ENCODE results near the gene TMOD2. TPM values are rescaled to one million over a fixed set of nuclear protein-coding genes. Genes with fewer than 3 reads are reported as not detected.

Gene TMOD2
- total RNA-seq, 2 experiments from 2014 or later: 10.9 to 12.8 TPM

DNA sequence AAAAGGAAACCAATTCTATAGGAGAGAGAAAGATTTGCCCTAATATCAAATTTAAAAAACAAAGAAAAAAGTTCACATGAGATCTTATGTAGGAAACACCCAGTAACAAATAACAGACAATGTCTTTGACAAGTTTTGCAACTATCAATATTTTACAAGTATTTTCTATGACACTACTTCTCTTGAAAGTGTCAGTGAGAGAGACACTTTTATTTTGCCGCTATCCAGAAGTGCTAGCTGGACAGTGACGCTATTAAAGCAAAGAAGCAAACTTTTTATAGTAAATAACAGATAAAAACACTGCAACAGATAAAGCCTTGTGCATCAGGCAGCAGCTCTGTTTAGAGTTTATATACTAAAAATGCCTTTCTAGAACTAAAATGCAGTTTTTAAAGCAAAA lies 27.2 kb upstream of the TMOD2 start:
- ChIA-PET POLR2A (no interaction called here), CTCF (no interaction called here)
- Mint-ChIP-seq H3K9me3 (no peaks in the 10 kb centered on the region), H3K27me3 (no peaks in the 10 kb centered on the region), H3K4me3 (no peak overlapping the region), H3K27ac (no peak overlapping the region), H3K4me1 (peaks cover 27% of the 10 kb centered on the region), H3K36me3 (ENCODE audit: low read depth) (peaks cover 34% of the 10 kb centered on the region)
- DNase-seq: no peak

DNA sequence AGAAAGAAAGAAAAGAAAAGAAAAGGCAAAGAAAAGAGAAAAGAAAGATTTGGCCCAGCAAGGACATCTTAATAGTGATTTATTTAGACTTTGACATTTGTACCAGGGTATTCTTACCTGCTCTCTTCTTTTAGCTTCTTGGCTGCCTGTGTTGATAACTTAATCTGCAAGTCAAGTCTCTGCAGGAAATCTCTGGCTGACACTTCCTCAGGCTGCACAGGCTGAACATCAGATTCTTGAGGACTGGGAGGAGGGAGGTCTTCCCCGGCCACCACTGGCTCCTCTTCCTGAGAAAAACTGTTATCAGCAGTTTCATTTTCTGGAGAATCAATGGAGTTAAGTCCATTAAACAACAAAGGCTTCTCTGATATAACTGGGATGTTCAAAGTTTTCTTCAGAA lies 26.7 kb upstream of the TMOD2 start:
- POLR2A ChIA-PET: no interaction called here
- Mint-ChIP-seq H3K27me3 (no peaks in the 10 kb centered on the region), H3K4me1 (peaks cover 27% of the 10 kb centered on the region)

DNA sequence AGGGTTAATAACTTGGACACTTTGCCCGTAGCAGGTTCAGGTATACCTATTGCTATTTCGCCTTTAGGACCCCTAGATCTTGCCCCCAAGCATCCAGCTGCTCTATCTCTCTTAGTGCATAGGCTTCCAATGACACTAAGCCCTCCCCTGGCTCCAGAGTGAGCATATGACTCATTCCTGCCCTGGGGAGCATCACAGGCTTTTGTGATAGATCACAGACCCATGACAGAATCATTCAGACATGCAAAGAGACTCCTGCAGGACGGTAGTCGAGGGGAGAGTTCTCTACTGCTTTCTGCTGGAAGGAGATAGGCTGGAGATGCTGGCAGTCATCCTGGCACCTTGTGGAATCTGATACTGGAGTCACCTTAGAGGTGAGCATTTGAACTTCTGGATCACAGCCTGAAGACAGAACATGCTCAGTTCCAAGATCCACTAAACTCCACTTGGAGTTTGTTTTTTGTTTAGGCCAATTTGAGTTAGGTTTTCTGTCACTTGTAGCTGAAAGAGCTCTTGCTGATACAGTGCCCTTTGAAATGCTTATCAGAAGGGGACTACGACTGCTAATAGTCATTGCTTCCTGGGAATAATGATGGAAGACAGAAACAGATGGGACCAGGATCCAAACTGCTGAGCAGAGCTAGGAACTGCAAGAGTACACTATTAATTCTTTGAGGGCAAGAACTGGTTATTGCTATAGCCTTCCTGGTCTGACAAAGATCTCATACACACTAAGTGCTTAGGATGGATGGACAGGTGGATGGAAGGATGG lies 24.9 kb upstream of the TMOD2 start:
- H3K27me3 Mint-ChIP-seq: no peaks in the 10 kb centered on the region
- peak overlapping the region; percentile 20 for H3K27ac Mint-ChIP-seq
- ChIA-PET CTCF (interaction anchor here (1.2 kb wide), 1 partner anchor 11 kb away, joined by 3 read pairs; the partner anchor contains the start of gene LYSMD2), POLR2A (no interaction called here)
- H3K36me3 Mint-ChIP-seq (ENCODE audit: low read depth): peaks cover 30% of the 10 kb centered on the region
- H3K4me1 Mint-ChIP-seq: peaks cover 41% of the 10 kb centered on the region
- H3K9me3 Mint-ChIP-seq: no peaks in the 10 kb centered on the region
- no peak for DNase-seq
- H3K4me3 Mint-ChIP-seq: no peak overlapping the region

More for the DNA sequence above, 26.7 kb upstream of the TMOD2 start:
- CTCF ChIA-PET: no interaction called here
- H3K4me3 Mint-ChIP-seq: no peak overlapping the region
- no peak for DNase-seq
- no peak overlapping the region for H3K27ac Mint-ChIP-seq
- no peaks in the 10 kb centered on the region for H3K9me3 Mint-ChIP-seq
- peaks cover 34% of the 10 kb centered on the region for H3K36me3 Mint-ChIP-seq (ENCODE audit: low read depth)

DNA sequence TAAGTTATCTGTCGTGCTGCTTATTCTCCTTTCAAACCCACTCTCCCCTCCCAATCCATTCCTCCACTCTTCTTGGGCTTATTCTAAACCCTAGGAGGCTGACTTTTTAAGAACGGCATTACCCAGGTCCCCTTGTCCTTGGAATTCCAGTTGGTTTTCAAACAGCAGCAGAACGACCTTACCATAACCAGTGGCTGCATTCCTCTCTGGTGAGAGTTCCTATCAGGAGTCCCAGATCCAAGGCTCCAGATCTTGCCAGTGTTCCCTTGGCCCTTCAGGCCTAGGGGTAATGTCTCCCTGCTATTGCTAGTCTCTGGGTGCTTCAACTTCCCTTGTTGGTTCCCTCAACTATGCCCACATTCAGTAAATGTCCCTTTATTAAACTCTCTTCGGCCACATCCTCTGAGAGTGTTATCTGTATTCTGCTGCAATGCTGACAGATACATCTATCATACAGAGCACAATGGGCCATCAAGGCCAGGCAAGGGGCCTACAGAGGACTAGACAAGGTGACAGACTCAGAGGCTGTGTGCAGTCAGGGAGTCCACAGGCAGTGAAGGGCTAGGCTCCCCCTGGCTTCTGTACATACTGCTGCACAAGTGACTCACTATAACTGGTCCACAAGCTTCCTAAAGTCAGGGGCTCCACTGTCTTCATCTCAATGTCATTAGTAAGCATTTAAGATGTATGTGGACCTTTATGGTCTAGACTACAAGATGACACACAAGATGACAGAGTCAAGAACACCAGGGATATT lies 24.1 kb upstream of the TMOD2 start:
- Mint-ChIP-seq H3K27ac (no peak overlapping the region), H3K36me3 (ENCODE audit: low read depth) (peaks cover 23% of the 10 kb centered on the region), H3K4me1 (peaks cover 46% of the 10 kb centered on the region), H3K9me3 (no peaks in the 10 kb centered on the region), H3K4me3 (no peak overlapping the region), H3K27me3 (no peaks in the 10 kb centered on the region)
- POLR2A ChIA-PET: no interaction called here
- no peak for DNase-seq
- CTCF ChIA-PET: no interaction called here

DNA sequence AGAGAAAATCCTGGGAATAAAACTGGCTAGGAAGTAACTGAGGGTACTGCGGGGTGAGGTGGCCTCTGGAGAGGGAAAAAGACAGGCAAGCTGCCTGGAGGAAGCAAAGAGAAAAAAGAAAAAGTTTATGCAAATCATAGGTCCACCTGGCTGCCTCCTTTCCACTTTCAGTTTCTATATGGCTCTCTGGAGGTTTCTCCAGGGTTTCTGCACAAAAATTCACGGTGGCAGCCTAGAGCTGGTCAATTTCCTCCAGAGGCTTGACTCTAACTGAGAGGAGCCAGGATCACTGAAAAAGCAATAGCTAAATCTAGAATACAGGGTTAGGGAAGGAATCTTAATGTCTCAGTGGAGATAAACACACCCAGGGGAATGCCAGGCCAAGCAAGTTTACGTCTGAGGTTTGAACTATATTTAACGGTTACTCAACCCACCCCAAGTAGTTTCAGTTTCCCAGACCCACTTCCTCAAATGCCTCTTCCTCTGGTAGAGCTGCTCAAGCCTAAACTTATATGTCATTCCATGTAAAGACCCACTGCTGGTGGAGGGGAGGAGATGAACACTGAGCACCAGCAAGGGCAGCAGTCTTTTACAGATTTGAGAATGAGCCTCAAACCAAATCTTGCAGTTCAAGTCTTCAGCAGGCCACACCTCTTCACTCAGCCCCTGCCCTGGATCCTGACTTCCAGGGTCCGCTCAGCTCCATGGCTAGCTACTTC lies 19.7 kb upstream of the TMOD2 start:
- Mint-ChIP-seq H3K4me1 (peaks cover 72% of the 10 kb centered on the region), H3K9me3 (no peaks in the 10 kb centered on the region), H3K36me3 (ENCODE audit: low read depth) (peaks cover 29% of the 10 kb centered on the region), H3K27me3 (no peaks in the 10 kb centered on the region), H3K4me3 (peak overlapping the region; percentile 76), H3K27ac (peak overlapping the region; percentile 95)
- ChIA-PET CTCF (interaction anchor here (0.5 to 1.2 kb wide), 2 partner anchors 25 to 84 kb away, joined by 3 read pairs; no protein-coding TSS in a partner anchor), POLR2A (no interaction called here)
- peak; percentile 53 for DNase-seq

DNA sequence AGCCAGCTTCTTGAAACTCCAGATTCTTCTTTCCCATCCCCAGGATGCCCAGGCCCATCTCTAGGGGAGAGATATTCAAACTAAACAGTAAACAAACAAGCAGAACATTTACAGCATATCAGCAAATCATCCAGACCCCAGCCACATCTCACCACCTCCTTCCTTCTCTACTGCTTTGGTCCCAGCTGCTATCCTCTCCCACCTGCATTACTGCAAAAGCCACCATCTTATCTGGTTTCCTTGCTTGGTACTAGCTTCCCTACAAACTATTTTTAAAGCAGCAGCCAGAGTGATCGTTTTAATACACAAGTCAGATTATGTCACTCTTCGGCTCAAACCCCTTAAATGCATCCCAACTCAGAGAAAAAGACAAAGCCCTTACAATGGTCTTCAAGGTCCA lies 18.8 kb upstream of the TMOD2 start:
- ChIA-PET POLR2A (interaction anchor here (0.6 kb wide), 1 partner anchor 116 kb away, joined by 3 read pairs; no protein-coding TSS in a partner anchor), CTCF (no interaction called here)
- Mint-ChIP-seq H3K27me3 (no peaks in the 10 kb centered on the region), H3K4me1 (peaks cover 67% of the 10 kb centered on the region), H3K9me3 (no peaks in the 10 kb centered on the region), H3K4me3 (peak overlapping the region; percentile 1), H3K27ac (peak overlapping the region; percentile 95), H3K36me3 (ENCODE audit: low read depth) (peaks cover 28% of the 10 kb centered on the region)
- no peak for DNase-seq

DNA sequence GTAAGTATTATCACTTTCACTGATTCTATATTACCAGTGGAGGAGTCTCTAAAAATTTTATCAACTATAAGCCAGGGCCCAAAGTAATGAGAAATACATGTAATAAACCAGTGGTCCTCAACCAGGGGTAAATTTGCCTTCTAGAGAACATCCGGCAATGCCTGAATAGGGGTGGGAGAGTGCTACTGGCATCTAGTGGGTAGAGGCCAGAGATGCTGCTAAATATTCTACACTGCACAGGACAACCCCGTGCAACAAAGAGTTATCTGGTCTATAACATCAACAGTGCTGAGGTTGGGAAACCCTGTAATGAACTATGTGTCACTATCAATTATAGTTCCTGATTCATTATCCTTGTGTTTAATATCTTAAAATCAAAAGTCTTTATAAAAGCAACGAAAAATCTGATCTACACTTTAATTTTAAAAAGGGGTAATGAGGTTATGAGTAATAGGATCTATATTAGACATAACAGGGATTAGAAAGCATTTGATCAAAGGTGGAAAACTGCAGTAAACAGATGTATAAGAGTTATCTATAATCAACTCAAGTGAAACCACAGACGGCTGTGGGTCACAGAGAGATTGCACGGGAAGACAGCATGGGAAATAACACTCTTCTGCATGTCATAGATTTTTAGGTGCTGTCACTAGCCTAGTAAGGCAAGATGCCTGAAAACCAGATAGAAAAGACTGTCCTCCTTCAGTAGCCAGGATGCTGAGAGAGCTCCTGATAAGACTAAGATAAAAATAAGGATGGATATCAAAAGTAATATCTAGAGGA lies 16.0 kb upstream of the TMOD2 start:
- Mint-ChIP-seq H3K36me3 (ENCODE audit: low read depth) (peaks cover 27% of the 10 kb centered on the region), H3K27ac (peak overlapping the region; percentile 89), H3K4me1 (peaks cover 74% of the 10 kb centered on the region), H3K4me3 (peak overlapping the region; percentile 88), H3K9me3 (no peaks in the 10 kb centered on the region), H3K27me3 (no peaks in the 10 kb centered on the region)
- DNase-seq: peak; percentile 43
- POLR2A ChIA-PET: interaction anchor here (0.6 kb wide), 1 partner anchor 35 kb away, joined by 3 read pairs; no protein-coding TSS in a partner anchor
- CTCF ChIA-PET: interaction anchor here (1.0 to 2.0 kb wide), 4 partner anchors 12 to 113 kb away, joined by 3 to 8 read pairs (median 4); partner anchors contain the start of genes DMXL2 and TMOD2

DNA sequence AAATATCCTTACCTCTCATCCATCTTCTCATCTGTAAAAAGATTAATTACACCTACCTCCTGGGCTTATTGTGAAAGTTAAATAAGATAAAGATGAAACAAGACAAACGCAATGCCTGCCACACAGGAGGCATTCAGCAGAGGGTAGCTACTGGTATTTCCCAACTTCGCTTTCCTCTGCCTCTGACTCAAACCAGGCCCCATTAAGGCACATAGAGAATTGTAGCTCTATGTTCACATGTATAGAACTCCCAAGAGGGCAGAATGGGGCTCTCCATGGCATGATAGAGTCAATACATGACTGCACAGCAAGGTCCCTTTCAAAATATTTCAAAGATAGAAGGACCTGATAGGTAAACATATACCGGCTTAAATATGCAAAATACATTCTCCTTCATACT lies 15.3 kb upstream of the TMOD2 start:
- DNase-seq: no peak

DNA sequence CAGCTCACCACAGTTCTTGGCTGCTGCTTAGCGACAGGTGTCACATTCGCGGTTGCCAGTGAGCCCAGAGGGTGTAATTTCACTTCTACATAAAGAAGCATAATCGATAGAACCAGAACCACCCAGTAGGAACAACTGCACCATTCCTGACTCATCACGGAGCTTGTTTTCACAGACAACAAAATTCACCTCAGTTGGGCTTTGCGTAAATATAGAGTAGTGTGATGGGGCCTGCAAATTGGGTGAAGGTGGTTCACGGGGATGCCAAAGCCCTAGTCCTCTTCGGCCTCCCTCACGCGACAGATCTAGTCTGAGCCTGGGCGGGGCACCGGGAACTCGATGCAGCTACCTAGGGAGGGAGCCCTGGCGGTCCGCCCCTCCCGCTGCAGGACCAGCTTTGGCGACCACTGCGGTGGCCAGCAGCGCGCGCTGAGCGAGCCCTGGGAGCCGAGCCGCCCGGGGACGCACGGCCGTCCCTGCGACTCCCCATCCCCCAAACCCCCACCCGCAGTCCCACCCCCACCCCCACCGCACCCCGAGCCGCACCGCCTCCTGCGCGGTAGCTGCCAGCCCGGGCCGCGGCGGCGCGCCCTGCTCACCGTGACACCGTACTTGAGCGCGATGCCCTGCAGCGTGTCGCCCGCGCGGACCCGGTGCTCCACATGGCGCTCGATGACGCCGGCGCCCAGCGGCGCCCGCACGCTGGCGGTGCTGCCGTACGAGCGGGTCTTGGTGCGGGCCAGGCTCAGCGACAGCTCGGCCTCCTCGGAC lies 14.5 kb upstream of the TMOD2 start:
- ChIA-PET POLR2A (interaction anchor here (1.0 kb wide), 1 partner anchor 20 kb away, joined by 4 read pairs; no protein-coding TSS in a partner anchor), CTCF (interaction anchor here (0.6 to 2.0 kb wide), 10 partner anchors 8 to 503 kb away, joined by 3 to 8 read pairs (median 4); partner anchors contain the start of genes DMXL2 and TMOD2)
- Mint-ChIP-seq H3K4me1 (peaks cover 59% of the 10 kb centered on the region), H3K36me3 (ENCODE audit: low read depth) (peaks cover 19% of the 10 kb centered on the region), H3K4me3 (peak overlapping the region; percentile 88), H3K9me3 (no peaks in the 10 kb centered on the region), H3K27ac (peak overlapping the region; percentile 89), H3K27me3 (no peaks in the 10 kb centered on the region)
- peak; percentile 60 for DNase-seq

More for the DNA sequence above, 15.3 kb upstream of the TMOD2 start:
- Mint-ChIP-seq H3K36me3 (ENCODE audit: low read depth) (peaks cover 22% of the 10 kb centered on the region), H3K27me3 (no peaks in the 10 kb centered on the region), H3K9me3 (no peaks in the 10 kb centered on the region), H3K4me1 (peaks cover 68% of the 10 kb centered on the region), H3K4me3 (peak overlapping the region; percentile 88), H3K27ac (peak overlapping the region; percentile 89)
- CTCF ChIA-PET: interaction anchor here (1.0 to 2.0 kb wide), 5 partner anchors 11 to 114 kb away, joined by 3 to 8 read pairs (median 5); partner anchors contain the start of genes DMXL2 and TMOD2
- POLR2A ChIA-PET: interaction anchor here (0.6 kb wide), 1 partner anchor 34 kb away, joined by 3 read pairs; no protein-coding TSS in a partner anchor

DNA sequence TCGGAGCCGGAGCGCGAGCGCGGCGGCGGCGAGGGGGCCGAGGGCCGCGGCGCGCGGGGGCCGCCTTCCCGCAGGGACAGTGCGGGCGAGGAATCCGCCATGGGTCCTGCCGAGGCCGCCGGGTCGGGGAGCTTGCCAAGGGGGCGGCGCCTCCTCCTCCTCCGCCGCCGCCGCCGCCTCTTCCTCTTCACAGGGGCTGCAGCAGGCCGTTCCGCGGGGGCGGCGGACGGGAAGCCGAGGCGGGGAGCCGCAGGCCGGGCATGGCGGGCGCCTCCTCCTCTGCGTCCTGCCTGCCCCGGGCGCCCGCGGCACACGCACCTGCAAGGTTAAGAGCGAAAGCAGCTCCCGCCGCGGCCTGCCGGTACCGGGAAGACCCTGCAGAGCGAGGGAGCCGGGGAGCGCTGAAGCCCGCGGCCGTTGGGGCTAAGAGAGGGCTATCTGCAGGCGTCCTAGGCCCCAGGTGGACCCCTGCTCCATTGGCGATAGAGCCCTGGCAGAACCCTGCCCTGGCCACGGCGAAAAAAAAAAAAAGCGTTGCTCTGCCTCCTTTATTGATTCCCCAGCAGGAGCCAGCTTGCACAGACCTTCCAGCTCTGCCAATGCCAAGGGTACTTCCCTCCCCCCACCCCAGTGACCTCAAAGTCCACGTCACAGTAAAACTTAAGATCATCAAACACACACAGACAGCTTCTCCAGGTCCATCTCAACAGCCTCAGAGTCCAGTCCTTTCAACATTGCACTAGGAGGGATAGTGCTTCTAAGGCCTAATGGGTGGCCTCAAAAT lies 13.7 kb upstream of the TMOD2 start, which contains the start of gene LYSMD2:
LYSMD2 (minus strand) TSS at position 134 of the 784 bp plus-strand sequence; CDS start at position 101, 33 bp downstream.
- H3K27me3 Mint-ChIP-seq: no peaks in the 10 kb centered on the region
- ChIA-PET POLR2A (interaction anchor here (0.6 to 1.0 kb wide), 3 partner anchors 19 to 941 kb away, joined by 4 to 7 read pairs (median 7); partner anchors contain the start of gene ATOSA), CTCF (interaction anchor here (0.6 to 2.0 kb wide), 7 partner anchors 8 to 504 kb away, joined by 3 to 8 read pairs (median 5); partner anchors contain the start of gene TMOD2)
- peaks cover 16% of the 10 kb centered on the region for H3K36me3 Mint-ChIP-seq (ENCODE audit: low read depth)
- H3K27ac Mint-ChIP-seq: peak within 1 kb of the TSS; percentile 89
- H3K9me3 Mint-ChIP-seq: no peaks in the 10 kb centered on the region
- H3K4me3 Mint-ChIP-seq: peak within 1 kb of the TSS; percentile 88
- H3K4me1 Mint-ChIP-seq: peaks cover 51% of the 10 kb centered on the region
- peak; percentile 60 for DNase-seq
